ENCODE results near the gene SEPHS2.

GRCh38 chr16:30401768-30402425, 43.8 kb downstream of the SEPHS2 start:
- TF ChIP-seq CTCF (IDR thresholded peaks at IDR 0.05) (no peak), EZH2phosphoT487 (IDR thresholded peaks at IDR 0.05) (no peak)
